H9 (cell line): ENCODE results near the gene CXCL10. TPM values are rescaled to one million over a fixed set of nuclear protein-coding genes. Genes with fewer than 3 reads are reported as not detected.

ENCODE experiments used
- DNase-seq: peaks from one replicate; pipeline ENCODE4 v3.0.0-alpha.2; 2017
- H2AFZ ChIP-seq: one replicate; pipeline ENCODE4 v1.6.1; 2013; ENCODE audit warnings: mild to moderate bottlenecking, low read length, control low read depth, moderate library complexity
- H2AK5ac ChIP-seq: 2 replicates; pipeline ENCODE4 v1.6.1; 2013; ENCODE audit warnings: low read length, control low read depth, mixed read lengths; ENCODE audit not compliant: insufficient read length
- H2BK120ac ChIP-seq: one replicate; pipeline ENCODE4 v1.6.1; 2013; ENCODE audit warnings: low read depth, mild to moderate bottlenecking, low read length, control low read depth, inconsistent platforms; ENCODE audit not compliant: poor library complexity, severe bottlenecking
- H2BK12ac ChIP-seq: 2 replicates; pipeline ENCODE4 v1.6.1; 2013; ENCODE audit warnings: low read length, control low read depth, mixed read lengths, low read depth; ENCODE audit not compliant: insufficient read length
- H2BK15ac ChIP-seq: 2 replicates; pipeline ENCODE4 v1.6.1; 2013; ENCODE audit warnings: low read depth, low read length, control low read depth
- H2BK20ac ChIP-seq: one replicate; pipeline ENCODE4 v1.6.1; 2013; ENCODE audit warnings: low read depth, mild to moderate bottlenecking, low read length, control low read depth, inconsistent platforms; ENCODE audit not compliant: poor library complexity, severe bottlenecking
- H2BK5ac ChIP-seq: 2 replicates; pipeline ENCODE4 v1.6.1; 2013; ENCODE audit warnings: low read length, control low read depth, mixed read lengths; ENCODE audit not compliant: insufficient read length
- H3K14ac ChIP-seq: 2 replicates; pipeline ENCODE4 v1.6.1; 2013; ENCODE audit warnings: low read length, control low read depth; ENCODE audit not compliant: insufficient read depth
- H3K18ac ChIP-seq: 2 replicates; pipeline ENCODE4 v1.6.1; 2013; ENCODE audit warnings: low read depth, mild to moderate bottlenecking, mixed read lengths, low read length, control low read depth; ENCODE audit not compliant: insufficient read length
- H3K23ac ChIP-seq: 2 replicates; pipeline ENCODE4 v1.6.1; 2013; ENCODE audit warnings: low read length, control low read depth, mixed read lengths, low read depth; ENCODE audit not compliant: insufficient read length
- H3K23me2 ChIP-seq: 2 replicates; pipeline ENCODE4 v1.6.1; 2013; ENCODE audit warnings: low read depth, mild to moderate bottlenecking, mixed read lengths, low read length, control low read depth; ENCODE audit not compliant: insufficient read length, poor library complexity, severe bottlenecking
- H3K27ac ChIP-seq: 2 replicates; pipeline ENCODE4 v1.5.1; 2013; ENCODE audit warnings: low read length, control low read depth, mixed read lengths, low read depth; ENCODE audit not compliant: insufficient read length
- H3K27me3 ChIP-seq: 2 replicates; pipeline ENCODE4 v1.6.1; 2013; ENCODE audit warnings: low read length, control low read depth, inconsistent platforms; ENCODE audit not compliant: insufficient read depth
- H3K4ac ChIP-seq: 2 replicates; pipeline ENCODE4 v1.6.1; 2013; ENCODE audit warnings: low read depth, mild to moderate bottlenecking, control low read depth, inconsistent platforms, low read length, moderate library complexity
- H3K4me1 ChIP-seq: 2 replicates; pipeline ENCODE4 v1.6.1; 2013; ENCODE audit warnings: low read length, control low read depth, inconsistent platforms; ENCODE audit not compliant: insufficient read depth
- H3K4me2 ChIP-seq: 2 replicates; pipeline ENCODE4 v1.6.1; 2013; ENCODE audit warnings: low read length, control low read depth, mixed read lengths; ENCODE audit not compliant: insufficient read length, insufficient read depth
- H3K56ac ChIP-seq: 2 replicates; pipeline ENCODE4 v1.6.1; 2013; ENCODE audit warnings: low read depth, mild to moderate bottlenecking, mixed read lengths, low read length, control low read depth; ENCODE audit not compliant: insufficient read length
- H3K79me1 ChIP-seq: 2 replicates; pipeline ENCODE4 v1.6.1; 2013; ENCODE audit warnings: low read depth, mild to moderate bottlenecking, moderate library complexity, low read length, control low read depth, inconsistent platforms; ENCODE audit not compliant: insufficient read depth, poor library complexity, severe bottlenecking
- H3K79me2 ChIP-seq: 2 replicates; pipeline ENCODE4 v1.6.1; 2013; ENCODE audit warnings: low read length, control low read depth, inconsistent platforms; ENCODE audit not compliant: insufficient read depth
- H3K9ac ChIP-seq: 2 replicates; pipeline ENCODE4 v1.6.1; 2013; ENCODE audit warnings: low read length, control low read depth, mixed read lengths; ENCODE audit not compliant: insufficient read length; ENCODE audit errors: extremely low read depth
- H3K9me3 ChIP-seq: one replicate; pipeline ENCODE4 v1.6.1; 2013; ENCODE audit warnings: low read depth, low read length, inconsistent platforms; ENCODE audit not compliant: control insufficient read depth
- H3T11ph ChIP-seq: one replicate; pipeline ENCODE4 v1.6.1; 2013; ENCODE audit warnings: mild to moderate bottlenecking, low read length, control low read depth, inconsistent platforms
- H4K20me1 ChIP-seq: one replicate; pipeline ENCODE4 v1.6.1; 2013; ENCODE audit not compliant: control insufficient read depth, insufficient read length, insufficient read depth
- H4K5ac ChIP-seq: 2 replicates; pipeline ENCODE4 v1.6.1; 2013; ENCODE audit warnings: low read depth, mild to moderate bottlenecking, mixed read lengths, low read length, control low read depth; ENCODE audit not compliant: insufficient read length
- H4K8ac ChIP-seq: replicated peaks from 2 replicates; pipeline ENCODE4 v1.6.1; 2013; ENCODE audit warnings: low read length, control low read depth, mixed read lengths, low read depth; ENCODE audit not compliant: insufficient read length
- H4K91ac ChIP-seq: 2 replicates; pipeline ENCODE4 v1.6.1; 2013; ENCODE audit warnings: low read depth, mild to moderate bottlenecking, moderate library complexity, mixed read lengths, low read length, control low read depth; ENCODE audit not compliant: insufficient read length
- H3K27ac Mint-ChIP-seq, 3 experiments: 2 replicates in 2 of 3; 3 replicates in 1 of 3; pipeline ENCODE4 v1.8.0; 2020 to 2021; ENCODE audit warnings: mixed read lengths in 3 of 3, mild to moderate bottlenecking in 1 of 3, moderate library complexity in 1 of 3
- H3K27me3 Mint-ChIP-seq: 2 replicates; pipeline ENCODE4 v1.8.0; 2021; ENCODE audit warnings: low read depth, mild to moderate bottlenecking, moderate library complexity, mixed read lengths
- H3K36me3 Mint-ChIP-seq, 3 experiments: 2 replicates in 2 of 3; 3 replicates in 1 of 3; pipeline ENCODE4 v1.8.0; 2020 to 2021; ENCODE audit warnings: low read depth in 3 of 3, mixed read lengths in 3 of 3; ENCODE audit not compliant: insufficient read depth in 1 of 3
- H3K4me1 Mint-ChIP-seq, 2 experiments: 2 replicates each; pipeline ENCODE4 v1.8.0; 2020; ENCODE audit warnings: mixed read lengths in 2 of 2
- H3K4me3 Mint-ChIP-seq, 2 experiments: 2 replicates in 1 of 2; 3 replicates in 1 of 2; pipeline ENCODE4 v1.8.0; 2020 to 2021; ENCODE audit warnings: mild to moderate bottlenecking in 2 of 2, mixed read lengths in 2 of 2, moderate library complexity in 1 of 2
- H3K9me3 Mint-ChIP-seq, 2 experiments: 2 replicates in 1 of 2; 3 replicates in 1 of 2; pipeline ENCODE4 v1.8.0; 2020; ENCODE audit warnings: mild to moderate bottlenecking in 2 of 2, mixed read lengths in 2 of 2, moderate library complexity in 1 of 2
- CTCF ChIP-seq: fragments of 200-600 bp; sonication (generic); conservative IDR thresholded peaks from 3 replicates; pipeline ENCODE4 v1.8.0; 2021; ENCODE audit warnings: antibody characterized with exemption, mild to moderate bottlenecking
- WGBS: extraction: QIAGEN DNeasy Blood & Tissue Kit; methylation state at CpG from one replicate; pipeline ENCODE4 v1.1.7; 2013; ENCODE audit warnings: missing lambda C conversion rate, low lambda C conversion rate, mixed read lengths; ENCODE audit not compliant: insufficient read length; ENCODE audit errors: extremely low coverage; 5-methylcytosine and 5-hydroxymethylcytosine counted together
- total RNA-seq: library from RNA; stranded (reverse); gene quantifications from 2 replicates; pipeline ENCODE4 v1.2.1, GENCODE V29; 2021

Gene CXCL10
- total RNA-seq, 1 experiment from 2014 or later, result not detected

- Histone ChIP-seq H3K79me1 (peaks cover 18% of the 10 kb centered on the region), H3K56ac (no peak overlapping the region), H3K4me1 (no peaks in the 10 kb centered on the region), H3K27me3 (no peaks in the 10 kb centered on the region), H2BK20ac (no peak overlapping the region), H4K5ac (no peak overlapping the region), H3K23me2 (peaks cover 9% of the 10 kb centered on the region), H3K18ac (peak overlapping the region; percentile 85), H3K23ac (no peak overlapping the region), H2AK5ac (no peak overlapping the region), H4K8ac (no peak overlapping the region), H3K9me3 (no peaks in the 10 kb centered on the region), H2BK120ac (no peak overlapping the region), H3K4me2 (peak overlapping the region; percentile 88), H2AFZ (no peak overlapping the region), H4K91ac (no peak overlapping the region), H3K9ac (peak overlapping the region; percentile 96), H2BK5ac (peak overlapping the region; percentile 12), H4K20me1 (no peaks in the 10 kb centered on the region), H3T11ph (no peak overlapping the region), H3K79me2 (peaks cover 47% of the 10 kb centered on the region; the same call in 1 of the 2 replicates), H3K27ac (no peak overlapping the region), H2BK12ac (no peak overlapping the region), H3K14ac (peak overlapping the region; percentile 94; the same call in 1 of the 2 replicates), H2BK15ac (no peak overlapping the region), H3K4ac (no peak overlapping the region)
- peak overlapping the region; percentile 88 to 91 for H3K4me3 Mint-ChIP-seq
- peak overlapping the region in 2 of 3 experiments; percentile 75 to 80; a peak in 4 of 7 replicates for H3K27ac Mint-ChIP-seq
- TF ChIP-seq CTCF, result no peak
- H3K36me3 Mint-ChIP-seq, result peaks cover 7 to 11% (median 9%) of the 10 kb centered on the region in 3 experiments
- no peaks in the 10 kb centered on the region; a peak in 1 of 5 replicates for H3K9me3 Mint-ChIP-seq
- WGBS, result no CpG with 5 or more reads among the region's 20 CpGs
- DNase-seq, result no peak
- H3K4me1 Mint-ChIP-seq, result peaks cover 12 to 13% of the 10 kb centered on the region in 2 experiments
- peaks cover 16% of the 10 kb centered on the region for H3K27me3 Mint-ChIP-seq
Measured at GRCh38 chr4:75989846-75990528, 33.3 kb downstream of the CXCL10 start.
